ACHN (cell line): ENCODE measurements around the gene CRKL.

Source experiments
- DNase-seq: peaks from one replicate; pipeline ENCODE4 v3.0.0-alpha.2; 2015
- in situ Hi-C: cut with HindIII; loops from 2 replicates; pipeline ENCODE4 v1.10.0; 2017; ENCODE audit warnings: low sequenced_read_pairs, low pct_ligation_motif_present, low pct_unique_long_range_greater_than_20kb

Gene CRKL

GRCh38 chr22:20974336-20974955 lies 57.2 kb downstream of the CRKL start:
- no peak for DNase-seq
- in situ Hi-C loops, result no loop called here

GRCh38 chr22:20975541-20976290 lies 58.5 kb downstream of the CRKL start:
- DNase-seq, result no peak
- in situ Hi-C loops, result no loop called here

DNA sequence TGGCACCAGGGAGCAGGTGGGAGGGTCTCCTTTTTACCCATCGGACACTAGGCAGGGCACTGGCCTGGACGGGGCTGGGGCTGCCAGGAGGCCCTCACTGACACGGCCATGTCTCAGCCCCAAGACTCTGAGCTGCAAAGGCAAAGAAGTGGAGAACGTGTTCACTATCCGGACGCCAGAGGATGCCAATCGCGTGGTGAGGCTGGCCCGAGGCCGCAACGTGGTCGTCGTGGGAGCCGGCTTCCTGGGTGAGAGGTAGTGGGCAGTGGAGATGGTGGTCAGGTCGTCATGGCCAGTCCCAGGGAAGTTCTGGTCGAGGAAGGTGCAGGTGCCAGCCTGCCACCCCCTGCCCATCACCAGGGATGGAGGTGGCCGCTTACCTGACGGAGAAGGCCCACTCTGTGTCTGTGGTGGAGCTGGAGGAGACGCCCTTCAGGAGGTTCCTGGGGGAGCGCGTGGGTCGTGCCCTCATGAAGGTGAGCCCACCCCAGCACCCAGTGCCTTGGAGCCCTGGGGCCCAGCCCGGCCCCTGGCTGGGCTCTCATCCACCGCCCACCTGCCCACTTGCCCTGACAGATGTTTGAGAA lies 59.2 kb downstream of the CRKL start:
- in situ Hi-C loops, result no loop called here
- no peak for DNase-seq

DNA sequence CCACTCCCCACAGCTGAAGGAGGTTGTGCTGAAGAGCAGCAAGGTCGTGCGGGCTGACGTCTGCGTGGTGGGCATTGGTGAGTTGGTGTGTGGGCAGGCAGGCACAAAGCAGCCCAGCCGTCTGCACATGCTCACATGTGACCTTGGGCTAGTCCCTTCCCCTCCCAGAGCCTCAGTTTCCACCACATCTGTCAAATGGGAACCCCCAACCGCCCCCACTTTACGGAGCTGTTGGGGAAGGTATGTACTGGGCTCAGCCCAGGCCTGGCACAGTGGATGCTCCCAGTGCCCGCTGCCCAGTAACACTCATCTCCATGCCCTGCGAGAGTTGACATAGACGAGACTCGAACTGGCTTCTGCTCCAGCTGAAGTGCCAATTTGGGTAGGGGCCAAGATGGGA lies 59.8 kb downstream of the CRKL start:
- no peak for DNase-seq
- in situ Hi-C loops, result no loop called here

- in situ Hi-C loops, result no loop called here
- no peak for DNase-seq
Observed at GRCh38 chr22:20977516-20978170, 60.4 kb downstream of the CRKL start.

DNA sequence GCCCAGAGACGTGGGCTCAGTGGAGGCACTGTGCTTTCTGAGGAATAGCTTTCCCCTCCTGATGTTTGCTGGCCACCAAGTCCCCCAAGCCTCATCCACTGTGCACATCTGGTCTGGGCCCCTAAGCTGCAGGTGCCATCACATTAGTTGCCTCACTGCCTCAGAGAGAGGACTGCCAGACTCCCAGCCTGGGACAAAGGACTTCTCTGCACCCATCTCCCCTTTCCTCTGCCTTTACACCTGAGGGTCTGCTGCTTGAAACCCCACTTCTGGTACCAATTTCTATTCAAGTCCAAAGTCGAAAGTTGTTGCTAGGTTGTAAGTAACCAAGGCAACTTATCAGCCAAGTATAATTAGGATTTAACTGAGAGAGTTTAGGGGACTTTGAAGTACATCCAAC lies 61.2 kb downstream of the CRKL start:
- in situ Hi-C loops, result no loop called here
- DNase-seq, result no peak

DNA sequence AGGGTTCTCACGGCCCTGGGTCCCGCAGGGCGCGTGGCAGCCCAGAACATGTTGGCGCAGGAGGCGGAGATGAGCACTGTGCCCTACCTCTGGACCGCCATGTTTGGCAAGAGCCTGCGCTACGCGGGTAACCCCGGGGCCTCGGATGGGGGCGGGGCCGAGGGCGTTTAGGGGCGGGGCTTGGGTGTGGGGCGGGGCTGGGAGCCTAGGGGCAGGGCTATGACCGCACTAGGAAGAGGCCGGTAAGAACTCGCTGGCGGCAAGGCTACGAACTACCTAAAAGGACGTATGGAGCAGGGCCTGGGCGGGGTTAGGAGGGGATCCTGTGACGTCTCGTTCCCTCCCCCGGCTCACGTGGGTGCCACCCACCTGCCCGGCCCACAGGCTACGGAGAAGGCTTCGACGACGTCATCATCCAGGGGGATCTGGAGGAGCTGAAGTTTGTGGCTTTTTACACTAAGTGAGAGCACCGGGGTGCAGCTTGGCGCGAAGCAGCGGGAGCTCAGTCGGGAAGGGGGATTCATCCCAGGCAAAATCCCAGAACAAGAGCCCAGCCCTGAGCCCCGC lies 62.1 kb downstream of the CRKL start:
- in situ Hi-C loops, result no loop called here
- no peak for DNase-seq

DNA sequence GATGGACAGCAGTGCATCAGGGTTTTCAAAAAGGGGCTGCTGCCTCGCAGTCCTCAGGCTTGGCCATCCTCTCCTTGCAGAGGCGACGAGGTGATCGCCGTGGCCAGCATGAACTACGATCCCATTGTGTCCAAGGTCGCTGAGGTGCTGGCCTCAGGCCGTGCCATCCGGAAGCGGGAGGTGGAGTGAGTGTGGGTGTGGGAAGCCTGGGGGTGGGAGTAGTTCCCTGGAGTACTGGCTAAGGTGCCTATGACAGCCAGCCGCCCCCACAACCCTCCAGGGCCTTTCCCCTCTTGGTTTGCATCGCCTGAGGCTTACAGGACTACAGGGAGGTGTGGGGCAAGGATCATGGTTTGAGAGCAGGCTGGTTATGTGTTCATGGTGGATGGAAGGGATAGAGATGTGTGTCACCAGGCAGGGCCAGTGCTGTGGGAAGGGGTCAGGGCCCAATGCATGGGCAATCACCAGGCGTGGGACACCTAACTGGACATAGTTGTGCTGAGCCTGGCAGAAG lies 62.8 kb downstream of the CRKL start:
- in situ Hi-C loops, result no loop called here
- DNase-seq, result no peak

GRCh38 chr22:20980523-20980922 lies 63.3 kb downstream of the CRKL start:
- DNase-seq, result no peak
- in situ Hi-C loops, result no loop called here

DNA sequence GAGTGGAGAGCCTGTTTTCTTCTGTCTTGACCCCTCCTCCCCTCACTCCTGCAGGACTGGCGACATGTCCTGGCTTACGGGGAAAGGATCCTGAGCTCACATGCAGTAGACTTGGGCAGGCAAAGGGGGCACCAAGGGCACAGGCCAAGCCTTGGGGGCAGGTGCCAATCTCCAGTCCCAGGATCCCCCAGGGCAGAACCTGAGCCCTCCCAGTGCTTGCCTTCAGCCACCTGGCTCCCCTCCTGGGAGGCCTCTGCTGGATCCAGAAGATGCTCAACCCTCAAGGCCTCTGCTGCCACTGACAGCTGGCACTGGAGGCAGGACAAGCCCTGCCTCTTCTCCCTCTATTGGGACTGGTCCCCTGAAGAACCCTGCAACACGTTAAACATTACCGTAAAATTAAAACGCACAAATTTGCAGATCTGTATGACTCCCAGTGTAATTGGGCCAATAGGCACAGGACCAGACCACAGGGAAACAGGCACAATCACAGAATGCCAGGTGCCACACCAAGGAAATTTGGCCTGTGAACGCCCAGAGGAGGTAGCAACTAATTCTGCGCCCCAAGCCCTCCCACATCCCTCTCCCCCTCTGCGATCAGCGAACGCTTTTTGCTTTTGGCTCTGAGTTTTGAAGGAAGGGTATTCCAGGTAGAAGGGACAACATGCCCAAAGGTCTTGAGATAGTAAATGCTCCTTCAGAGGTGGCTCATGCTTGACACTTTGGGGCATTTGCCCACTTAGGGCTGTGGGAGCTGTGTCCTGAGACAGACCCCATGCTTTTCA lies 63.9 kb downstream of the CRKL start:
- in situ Hi-C loops, result no loop called here
- DNase-seq, result no peak

- in situ Hi-C loops, result no loop called here
Observed at GRCh38 chr22:20981787-20982562, 64.8 kb downstream of the CRKL start, which contains the start of gene LZTR1. TSS of gene LZTR1 (plus strand) at chr22:20982297. CDS start at chr22:20982372, 75 bp downstream.

DNA sequence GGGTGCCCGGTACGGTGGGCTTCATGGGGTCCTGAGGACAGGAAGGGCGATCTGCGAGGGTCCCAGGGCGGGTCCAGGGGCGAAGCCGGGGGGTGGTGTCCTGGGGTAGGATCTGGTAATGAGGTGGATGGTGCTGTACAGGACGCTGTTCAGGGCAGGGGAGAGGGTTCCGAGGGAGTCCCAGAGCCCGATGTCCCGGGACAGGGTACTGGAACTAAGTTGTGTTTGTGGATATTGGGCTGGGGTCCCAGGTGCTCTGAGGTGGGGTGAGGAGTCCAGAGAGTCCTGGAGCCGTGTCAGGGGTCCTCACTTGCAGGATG lies 65.3 kb downstream of the CRKL start:
- in situ Hi-C loops, result no loop called here
- no peak for DNase-seq

More at GRCh38 chr22:20981787-20982562, 64.8 kb downstream of the CRKL start, which contains the start of gene LZTR1:
- peak; percentile 71 for DNase-seq

DNA sequence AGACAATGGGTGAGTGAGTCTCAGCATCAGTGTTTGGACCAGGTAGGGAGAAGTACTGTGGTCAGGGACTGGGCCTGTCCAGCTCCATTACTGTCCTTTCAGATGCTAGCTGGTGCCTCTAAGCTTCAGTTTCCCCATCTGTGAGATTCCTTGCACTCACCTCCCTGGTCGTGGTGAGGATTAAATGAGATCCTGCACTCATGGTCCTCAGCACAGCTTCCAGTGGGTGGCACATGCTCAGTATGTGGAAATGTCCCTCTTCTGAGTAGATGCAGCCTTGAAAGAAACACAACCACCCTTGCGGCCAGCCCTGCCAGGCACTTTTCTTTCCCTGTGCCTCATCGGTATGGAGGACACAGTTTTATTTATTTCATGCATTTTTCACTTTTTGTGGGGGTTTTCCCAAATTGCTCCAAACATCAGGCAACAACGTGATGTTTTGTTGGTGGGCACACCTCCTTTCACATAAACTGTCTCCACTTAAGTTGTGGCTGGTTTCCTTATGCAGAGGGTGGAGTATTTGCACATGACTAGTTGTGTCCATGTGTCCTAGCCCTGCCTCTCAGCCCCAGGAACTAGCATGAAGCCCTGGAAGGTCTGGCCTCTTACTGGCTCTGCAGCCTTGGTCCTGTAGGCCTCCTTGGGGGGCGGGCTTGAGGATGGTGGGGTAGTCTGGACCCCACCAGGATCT lies 66.0 kb downstream of the CRKL start:
- no peak for DNase-seq
- in situ Hi-C loops, result no loop called here

- in situ Hi-C loops, result no loop called here
- DNase-seq, result no peak
Observed at GRCh38 chr22:20985720-20986119, 68.5 kb downstream of the CRKL start.

DNA sequence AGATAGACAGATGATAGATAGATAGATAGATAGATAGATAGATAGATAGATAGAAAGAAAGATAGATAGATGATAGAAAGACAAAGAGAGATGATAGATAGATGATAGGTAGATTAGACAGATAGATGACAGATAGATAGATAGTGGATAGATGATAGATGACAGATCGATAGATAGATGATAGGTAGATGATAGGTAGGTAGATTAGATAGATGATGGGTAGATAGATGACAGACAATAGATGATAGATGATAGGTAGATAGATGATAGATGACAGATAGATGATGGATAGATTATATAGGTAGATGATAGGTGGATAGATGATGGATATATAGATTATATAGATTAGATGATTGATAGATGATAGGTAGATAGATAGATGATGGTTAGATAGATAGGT lies 69.2 kb downstream of the CRKL start:
- in situ Hi-C loops, result no loop called here
- no peak for DNase-seq

DNA sequence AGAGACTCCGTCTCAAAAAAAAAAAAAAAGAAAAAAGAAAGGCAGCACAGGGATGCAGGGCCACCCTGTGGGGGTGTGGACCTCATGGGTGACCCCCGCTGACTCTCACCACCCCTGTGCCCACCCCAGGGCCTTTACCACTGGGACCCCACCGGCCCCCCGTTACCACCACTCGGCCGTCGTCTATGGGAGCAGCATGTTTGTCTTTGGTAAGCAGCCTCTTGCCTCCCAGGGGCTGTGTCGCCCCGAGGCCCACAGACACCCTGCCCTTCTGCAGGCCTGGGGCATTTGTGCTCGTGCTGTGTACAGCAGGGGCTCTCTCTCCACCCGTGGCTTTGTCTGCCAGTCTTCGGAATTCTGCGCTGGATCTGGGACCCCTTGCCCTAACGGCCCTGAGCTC lies 70.2 kb downstream of the CRKL start:
- in situ Hi-C loops, result no loop called here

More for the DNA sequence above, 70.2 kb downstream of the CRKL start:
- DNase-seq, result no peak
